Measurements from ENCODE around the gene CCDC148.

- TF ChIP-seq, protein P1, sequence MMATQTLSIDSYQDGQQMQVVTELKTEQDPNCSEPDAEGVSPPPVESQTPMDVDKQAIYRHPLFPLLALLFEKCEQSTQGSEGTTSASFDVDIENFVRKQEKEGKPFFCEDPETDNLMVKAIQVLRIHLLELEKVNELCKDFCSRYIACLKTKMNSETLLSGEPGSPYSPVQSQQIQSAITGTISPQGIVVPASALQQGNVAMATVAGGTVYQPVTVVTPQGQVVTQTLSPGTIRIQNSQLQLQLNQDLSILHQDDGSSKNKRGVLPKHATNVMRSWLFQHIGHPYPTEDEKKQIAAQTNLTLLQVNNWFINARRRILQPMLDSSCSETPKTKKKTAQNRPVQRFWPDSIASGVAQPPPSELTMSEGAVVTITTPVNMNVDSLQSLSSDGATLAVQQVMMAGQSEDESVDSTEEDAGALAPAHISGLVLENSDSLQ (IDR thresholded peaks at IDR 0.05): no peak
- TF ChIP-seq MEF2A (IDR thresholded peaks at IDR 0.05; ENCODE audit: insufficient read depth, low read depth, low read length) (no peak), YY1 (IDR thresholded peaks at IDR 0.05; ENCODE audit: low read depth, low read length) (no peak), RFX5 (IDR thresholded peaks at IDR 0.05; ENCODE audit: low read depth, low read length) (no peak), CTCF (IDR thresholded peaks at IDR 0.05 in 2 of 3, conservative IDR thresholded peaks at IDR 0.05 in 1 of 3; ENCODE audit: control insufficient read depth in 2 of 3, extremely low read depth in 1 of 3, insufficient read depth in 1 of 3, low read depth in 3 of 3, low read length in 3 of 3) (no peak), SMAD5 (IDR thresholded peaks at IDR 0.05; ENCODE audit: low read depth) (no peak), GATAD2B (conservative IDR thresholded peaks at IDR 0.05; ENCODE audit: low read depth) (no peak), RB1 (IDR thresholded peaks at IDR 0.05; ENCODE audit: borderline replicate concordance) (no peak), SUZ12 (IDR thresholded peaks at IDR 0.05; ENCODE audit: unreplicated experiment) (no peak), RAD21 (IDR thresholded peaks at IDR 0.05; ENCODE audit: insufficient read depth, low read depth, low read length) (no peak)
- TF ChIP-seq, protein P2, sequence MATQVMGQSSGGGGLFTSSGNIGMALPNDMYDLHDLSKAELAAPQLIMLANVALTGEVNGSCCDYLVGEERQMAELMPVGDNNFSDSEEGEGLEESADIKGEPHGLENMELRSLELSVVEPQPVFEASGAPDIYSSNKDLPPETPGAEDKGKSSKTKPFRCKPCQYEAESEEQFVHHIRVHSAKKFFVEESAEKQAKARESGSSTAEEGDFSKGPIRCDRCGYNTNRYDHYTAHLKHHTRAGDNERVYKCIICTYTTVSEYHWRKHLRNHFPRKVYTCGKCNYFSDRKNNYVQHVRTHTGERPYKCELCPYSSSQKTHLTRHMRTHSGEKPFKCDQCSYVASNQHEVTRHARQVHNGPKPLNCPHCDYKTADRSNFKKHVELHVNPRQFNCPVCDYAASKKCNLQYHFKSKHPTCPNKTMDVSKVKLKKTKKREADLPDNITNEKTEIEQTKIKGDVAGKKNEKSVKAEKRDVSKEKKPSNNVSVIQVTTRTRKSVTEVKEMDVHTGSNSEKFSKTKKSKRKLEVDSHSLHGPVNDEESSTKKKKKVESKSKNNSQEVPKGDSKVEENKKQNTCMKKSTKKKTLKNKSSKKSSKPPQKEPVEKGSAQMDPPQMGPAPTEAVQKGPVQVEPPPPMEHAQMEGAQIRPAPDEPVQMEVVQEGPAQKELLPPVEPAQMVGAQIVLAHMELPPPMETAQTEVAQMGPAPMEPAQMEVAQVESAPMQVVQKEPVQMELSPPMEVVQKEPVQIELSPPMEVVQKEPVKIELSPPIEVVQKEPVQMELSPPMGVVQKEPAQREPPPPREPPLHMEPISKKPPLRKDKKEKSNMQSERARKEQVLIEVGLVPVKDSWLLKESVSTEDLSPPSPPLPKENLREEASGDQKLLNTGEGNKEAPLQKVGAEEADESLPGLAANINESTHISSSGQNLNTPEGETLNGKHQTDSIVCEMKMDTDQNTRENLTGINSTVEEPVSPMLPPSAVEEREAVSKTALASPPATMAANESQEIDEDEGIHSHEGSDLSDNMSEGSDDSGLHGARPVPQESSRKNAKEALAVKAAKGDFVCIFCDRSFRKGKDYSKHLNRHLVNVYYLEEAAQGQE (IDR thresholded peaks at IDR 0.05; ENCODE audit: low read depth, low read length): no peak
Measured at GRCh38 chr2:158317642-158318041, 138.9 kb downstream of the CCDC148 start.
